GM19452 (cell line): ENCODE data around the gene FGD3.
"Not testable (repeated sequence)": the region's sequence is repeated elsewhere in the genome, so short reads cannot be mapped to it uniquely, and the experiment has no call there.

Experiments used
- ATAC-seq: cut with Tn5 transposase; IDR thresholded peaks from one replicate; pipeline ENCODE4 v1.9.1; 2021; ENCODE audit not compliant: unreplicated experiment

FGD3 gene, protein sequence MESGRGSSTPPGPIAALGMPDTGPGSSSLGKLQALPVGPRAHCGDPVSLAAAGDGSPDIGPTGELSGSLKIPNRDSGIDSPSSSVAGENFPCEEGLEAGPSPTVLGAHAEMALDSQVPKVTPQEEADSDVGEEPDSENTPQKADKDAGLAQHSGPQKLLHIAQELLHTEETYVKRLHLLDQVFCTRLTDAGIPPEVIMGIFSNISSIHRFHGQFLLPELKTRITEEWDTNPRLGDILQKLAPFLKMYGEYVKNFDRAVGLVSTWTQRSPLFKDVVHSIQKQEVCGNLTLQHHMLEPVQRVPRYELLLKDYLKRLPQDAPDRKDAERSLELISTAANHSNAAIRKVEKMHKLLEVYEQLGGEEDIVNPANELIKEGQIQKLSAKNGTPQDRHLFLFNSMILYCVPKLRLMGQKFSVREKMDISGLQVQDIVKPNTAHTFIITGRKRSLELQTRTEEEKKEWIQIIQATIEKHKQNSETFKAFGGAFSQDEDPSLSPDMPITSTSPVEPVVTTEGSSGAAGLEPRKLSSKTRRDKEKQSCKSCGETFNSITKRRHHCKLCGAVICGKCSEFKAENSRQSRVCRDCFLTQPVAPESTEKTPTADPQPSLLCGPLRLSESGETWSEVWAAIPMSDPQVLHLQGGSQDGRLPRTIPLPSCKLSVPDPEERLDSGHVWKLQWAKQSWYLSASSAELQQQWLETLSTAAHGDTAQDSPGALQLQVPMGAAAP

DNA sequence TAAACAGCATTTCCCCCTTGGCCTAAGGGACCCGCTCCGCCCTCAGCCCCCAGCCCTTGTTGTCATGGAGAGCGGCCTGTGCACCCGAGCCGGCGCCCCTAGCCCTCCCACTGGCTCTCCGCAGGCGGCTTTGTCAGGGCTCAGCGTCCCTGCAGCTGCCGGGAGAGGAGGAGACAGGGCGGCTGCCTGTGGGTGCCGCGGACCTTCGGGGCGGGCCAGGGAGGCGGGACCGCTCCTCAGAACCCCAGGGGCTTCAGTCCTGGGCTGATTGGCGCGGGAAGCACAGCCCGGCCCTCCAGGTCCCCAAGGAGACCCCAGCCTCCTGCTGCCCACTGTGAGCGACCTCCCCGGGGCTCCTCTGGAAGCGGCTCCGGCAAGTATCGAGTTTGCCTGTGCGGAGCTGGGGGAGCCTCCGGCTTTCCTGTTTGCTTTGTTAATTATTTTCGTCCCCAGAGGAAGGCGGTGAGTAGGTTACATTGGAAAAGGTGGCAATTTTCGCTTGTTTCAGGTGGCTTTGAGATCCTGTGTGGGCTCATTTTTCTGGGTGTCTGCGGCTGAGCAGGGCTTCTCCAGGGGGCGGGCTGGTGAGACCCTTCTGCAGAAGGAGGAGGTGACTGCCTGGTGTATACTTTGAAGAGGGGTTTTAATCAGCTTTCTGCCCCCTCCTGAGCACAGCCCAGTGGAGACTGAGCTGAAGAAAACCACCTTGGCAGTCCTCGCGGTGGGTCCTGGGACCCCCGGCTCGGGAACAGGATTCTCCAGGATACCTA lies at the start of gene FGD3:
Gene FGD3 (plus strand): TSS at position 256 of the 770 bp plus-strand sequence. CDS start 28,734 bp downstream, outside the sequence.
- ATAC-seq, result no peak

DNA sequence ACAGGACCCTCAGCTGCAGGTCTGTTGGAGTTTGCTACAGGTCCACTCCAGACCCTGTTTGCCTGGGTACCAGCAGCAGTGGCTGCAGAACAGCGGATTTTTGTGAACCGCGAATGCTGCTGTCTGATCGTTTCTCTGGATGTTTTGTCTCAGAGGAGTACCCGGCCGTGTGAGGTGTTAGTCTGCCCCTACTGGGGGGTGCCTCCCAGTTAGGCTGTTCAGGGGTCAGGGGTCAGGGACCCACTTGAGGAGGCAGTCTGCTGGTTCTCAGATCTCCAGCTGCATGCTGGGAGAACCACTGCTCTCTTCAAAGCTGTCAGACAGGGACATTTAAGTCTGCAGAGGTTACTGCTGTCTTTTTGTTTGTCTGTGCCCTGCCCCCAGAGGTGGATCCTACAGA lies 42.2 kb upstream of the FGD3 start:
- not testable (repeated sequence) for ATAC-seq

DNA sequence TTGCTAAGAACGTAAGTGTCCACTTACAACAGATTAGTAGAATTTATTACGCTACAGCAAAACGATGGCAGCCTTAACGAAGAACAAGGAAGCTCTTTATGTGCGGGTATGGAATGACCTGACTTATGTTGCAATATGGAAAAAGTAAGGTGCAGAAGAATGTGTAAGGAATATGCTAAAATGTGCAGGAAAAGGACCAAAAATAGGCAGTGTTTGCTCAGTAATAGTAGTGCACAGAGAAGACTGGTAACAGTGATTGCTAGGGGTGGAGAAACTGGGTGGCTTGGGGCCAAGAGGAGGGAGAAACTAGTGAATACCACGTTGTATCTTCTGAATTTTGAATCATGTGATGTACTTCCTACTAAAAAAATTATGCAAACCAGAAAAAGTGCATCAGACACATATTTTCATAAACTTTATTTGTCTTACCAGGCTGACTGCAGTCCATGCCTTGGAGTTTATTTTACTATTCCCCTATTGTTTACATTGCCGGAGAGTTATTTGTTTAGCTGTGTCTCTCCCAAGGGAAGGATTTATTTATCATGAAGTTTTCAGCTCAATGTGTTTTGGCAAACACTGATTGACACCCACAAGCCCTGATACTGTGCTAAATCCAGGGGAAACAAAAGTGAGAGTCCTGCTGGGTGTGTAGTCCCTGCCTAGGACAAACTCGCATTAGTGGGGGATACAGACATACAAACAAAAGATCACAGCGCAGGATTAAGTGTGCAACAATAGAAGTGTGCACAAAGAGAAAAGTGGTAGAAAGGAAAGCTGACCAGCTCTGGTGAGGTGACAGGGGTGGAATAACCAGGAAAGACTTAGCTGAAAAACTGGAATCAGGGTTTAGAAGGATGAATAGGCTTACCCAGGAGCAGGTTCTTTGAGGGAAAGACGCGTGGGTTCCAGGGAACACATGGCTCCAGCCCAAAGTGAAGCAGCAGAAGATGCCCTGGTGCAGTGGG lies 35.5 kb upstream of the FGD3 start:
- ATAC-seq, result no peak

DNA sequence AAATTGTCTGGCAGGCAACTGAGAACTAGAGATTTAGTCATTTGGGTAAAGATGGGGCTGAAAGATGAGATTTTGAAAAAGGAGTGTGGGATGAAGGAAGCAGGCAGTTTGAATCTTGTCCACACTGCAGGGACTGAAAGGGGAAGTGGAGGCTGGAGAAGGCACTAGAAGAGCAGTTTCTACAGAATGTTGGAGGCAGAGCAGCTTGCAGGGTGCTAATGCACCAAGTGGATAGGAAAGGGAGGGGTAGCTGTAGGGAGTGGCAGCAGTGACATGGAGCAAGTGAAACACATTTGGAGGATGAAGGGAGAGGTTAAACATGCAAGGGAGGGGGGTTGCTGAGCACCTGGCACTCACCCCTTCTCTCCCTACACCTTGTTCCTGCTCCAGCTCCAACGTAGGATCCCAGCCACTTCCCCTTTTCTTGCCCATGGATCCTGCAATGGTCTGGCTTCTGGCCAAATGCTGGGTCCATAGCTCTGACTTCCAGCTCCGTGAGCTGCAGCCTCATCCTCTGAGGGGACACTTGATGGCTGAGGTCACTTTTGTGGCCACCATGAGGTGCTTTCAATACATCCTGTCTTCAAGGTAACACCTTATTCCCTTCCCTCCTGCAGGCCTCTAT lies 30.0 kb upstream of the FGD3 start:
- ATAC-seq, result no peak

DNA sequence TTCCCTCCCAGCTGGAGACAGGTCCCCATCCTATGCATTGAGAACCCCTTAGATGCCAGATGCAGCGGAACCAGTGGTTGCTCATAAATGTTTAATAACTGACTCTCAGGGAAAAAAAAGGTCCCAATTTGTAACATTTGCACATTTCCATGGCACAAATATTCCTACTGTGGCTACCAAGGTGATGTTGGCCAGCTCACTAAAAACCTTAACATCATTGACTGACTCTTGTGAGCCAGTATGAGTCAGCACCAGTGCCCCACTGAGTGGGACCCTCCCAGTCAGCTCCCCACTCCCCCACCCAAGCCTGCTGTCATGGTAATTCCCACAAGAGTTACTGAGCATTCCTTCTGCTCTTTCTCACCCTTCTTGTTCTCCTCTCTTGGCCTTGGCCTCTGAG lies 26.9 kb upstream of the FGD3 start:
- no peak for ATAC-seq

DNA sequence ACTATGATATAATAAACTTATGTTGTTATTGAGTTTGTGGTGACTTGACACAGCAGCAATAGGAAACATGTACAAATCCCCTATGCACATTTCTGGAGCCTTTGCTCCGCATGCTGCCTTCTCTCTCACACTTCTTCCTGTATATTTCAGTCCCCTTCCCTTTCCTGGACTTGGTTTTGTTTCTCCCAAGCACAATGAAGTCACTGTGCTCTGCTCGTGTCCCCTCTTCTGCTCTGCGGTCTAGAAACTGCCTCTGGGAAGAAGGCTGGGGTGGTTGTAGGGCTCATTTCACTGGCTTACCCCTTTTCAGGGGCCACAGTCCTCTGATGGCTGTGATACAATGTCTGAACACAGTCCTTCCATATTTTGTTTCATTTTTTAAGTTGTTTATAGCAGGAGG lies 15.7 kb upstream of the FGD3 start:
- no peak for ATAC-seq

DNA sequence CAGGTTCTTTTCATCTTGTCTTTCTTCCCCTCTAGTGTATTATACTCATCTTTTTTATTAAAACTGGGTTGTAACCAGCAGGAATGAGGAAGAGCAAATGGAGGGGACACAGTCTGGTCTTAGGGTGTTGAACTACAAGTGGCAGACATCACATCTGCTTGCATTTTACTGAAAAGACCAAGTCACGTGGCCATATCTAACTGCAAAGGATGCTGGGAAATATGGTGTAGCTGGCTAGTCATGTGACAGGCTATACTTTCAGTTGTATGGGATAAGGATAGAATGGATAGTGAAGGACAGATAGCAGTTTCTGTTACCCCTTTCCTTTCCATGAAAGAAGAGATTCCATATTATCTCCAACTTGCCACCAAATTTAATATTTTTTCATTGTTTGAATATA lies 13.0 kb upstream of the FGD3 start:
- ATAC-seq, result no peak

DNA sequence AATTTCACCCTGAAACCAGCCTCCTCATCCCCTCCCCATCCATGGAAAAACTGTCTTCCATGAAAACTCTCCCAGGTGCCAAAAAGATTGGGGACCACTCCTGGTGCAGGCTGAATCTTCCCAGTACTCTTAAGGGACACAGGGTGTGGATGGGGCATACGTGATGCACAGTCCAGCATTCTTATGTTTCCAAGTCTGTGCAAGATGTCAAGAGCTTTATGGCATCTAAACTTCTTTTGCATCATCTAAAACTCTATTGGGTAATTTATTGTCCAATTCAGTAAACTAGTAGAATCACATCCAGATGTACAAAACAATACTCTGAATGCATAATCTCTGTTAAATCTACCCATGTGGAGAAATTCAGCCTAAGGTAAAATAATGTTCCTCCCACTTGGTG lies 9.3 kb upstream of the FGD3 start:
- no peak for ATAC-seq

DNA sequence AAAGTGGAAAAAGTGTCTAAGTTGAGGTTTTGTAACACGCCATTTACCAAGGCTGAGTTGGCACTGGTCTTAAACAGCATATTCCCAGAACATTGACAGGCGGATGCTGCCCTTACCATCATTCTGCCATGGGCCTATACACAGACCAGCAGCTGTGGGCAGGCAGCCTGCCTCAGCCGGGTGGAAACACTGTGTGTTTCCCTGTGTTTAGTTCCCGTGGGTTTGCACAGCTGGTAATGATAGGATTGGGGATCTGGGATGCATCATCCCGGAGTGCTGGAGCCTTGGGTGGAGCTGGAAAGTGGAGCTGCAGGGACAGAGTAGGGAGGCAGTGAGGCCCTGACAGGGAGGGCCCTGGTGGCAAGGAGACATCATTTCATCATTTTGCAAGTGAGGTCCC lies 5.5 kb upstream of the FGD3 start:
- ATAC-seq, result no peak

DNA sequence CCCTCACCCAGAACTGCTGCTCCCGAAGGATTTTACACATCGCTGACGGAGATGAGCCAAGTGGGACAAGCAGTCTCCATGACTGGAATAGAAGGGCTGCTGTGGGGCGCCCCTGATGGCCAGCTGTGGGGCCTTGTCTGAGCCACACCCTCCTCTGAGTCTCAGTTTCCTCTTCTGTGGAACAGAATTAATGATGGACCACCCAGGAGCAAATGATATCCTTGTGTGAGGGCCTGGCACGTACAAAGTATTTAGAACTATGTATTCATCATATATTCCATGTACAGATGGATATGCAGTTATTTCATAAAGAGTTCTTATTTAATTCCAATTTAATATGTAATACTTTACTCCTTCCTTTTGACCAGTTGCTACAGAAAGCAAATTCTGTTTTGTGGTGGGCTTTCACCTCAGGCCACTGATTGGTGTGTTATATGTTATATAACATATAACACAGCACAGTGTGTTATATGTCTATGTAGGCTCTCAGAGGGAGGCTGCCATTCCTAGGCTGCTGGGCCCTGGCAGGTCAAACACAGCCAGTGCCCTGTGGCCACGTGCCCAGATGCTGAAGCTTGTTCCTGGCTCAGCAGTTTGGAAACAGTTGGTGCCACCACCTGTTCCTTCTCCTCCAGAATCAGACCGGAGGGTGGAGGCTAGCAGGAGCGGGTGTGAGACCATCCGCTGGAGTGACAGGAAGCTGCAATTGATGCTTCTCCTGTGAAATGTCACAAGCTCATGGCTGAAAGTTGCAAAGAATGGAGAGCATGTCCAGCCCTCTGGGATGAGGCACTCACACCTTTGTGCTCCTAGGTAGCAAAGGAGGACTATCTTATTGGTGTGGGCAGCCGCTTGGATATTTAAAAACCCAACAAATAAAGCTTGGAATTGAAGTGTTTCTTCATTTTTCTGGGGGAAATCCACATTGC lies 4.4 kb upstream of the FGD3 start:
- no peak for ATAC-seq

DNA sequence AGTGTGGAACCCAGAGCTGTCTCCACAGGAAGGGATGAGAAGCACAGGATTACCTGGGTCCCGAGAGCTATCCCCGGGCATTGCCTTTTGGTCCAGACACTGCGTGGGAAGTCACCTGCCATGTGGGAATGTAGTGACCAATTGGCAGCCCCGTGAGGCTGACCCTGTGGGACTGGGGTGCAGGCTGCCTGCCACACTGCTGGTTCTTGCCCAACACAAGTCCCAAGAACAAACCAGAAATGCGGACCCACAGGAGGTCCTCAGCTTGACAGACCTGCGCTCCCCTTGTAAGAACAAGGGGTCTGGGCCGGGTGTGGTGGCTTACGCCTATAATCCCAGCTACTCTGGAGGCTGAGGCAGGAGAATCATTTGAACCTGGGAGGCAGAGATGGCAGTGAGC lies 2.4 kb upstream of the FGD3 start:
- no peak for ATAC-seq

DNA sequence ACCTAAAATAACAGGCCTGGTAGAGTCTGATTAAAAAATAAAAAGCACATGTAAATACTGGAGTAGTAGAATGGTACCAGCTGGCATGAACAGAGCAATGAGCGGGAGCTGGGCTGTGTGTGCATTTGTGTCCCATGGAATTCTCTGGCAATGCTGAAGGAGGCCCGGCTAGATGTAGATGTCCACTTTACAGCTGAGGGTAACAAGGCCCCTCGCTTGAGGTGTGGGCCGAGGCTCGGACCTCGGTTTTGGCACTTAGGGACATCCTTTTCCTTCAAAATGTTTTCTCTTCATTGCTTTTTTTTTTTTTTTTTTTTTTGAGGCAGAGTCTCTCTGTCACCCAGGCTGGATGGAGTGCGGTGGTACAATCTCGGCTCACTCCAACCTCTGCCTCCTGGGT lies 1.5 kb upstream of the FGD3 start:
- no peak for ATAC-seq

DNA sequence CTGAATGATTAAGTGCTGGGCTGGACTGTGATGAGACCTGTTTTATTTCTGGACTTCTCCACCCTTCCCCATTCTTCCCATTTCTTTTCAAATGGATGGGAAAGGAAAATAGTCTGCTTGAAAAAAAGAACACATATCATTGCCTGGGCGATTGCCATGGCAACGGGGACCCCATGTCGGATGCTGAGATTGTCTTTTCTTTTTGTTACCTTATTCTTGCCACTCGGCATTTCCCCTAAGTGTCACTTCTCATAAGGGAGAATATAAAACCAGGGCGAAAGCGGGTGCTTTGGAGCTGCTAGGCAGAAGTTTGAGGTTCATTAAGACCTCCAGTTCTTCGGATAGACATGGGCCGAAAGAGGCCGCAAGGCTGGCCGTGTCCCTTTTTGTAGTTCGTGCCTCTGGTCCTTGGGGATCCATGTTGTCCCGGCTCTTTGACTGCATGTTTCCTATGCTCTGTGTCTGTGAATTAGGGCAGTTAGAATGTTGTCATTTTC lies 763 bp downstream of the FGD3 start:
- no peak for ATAC-seq

DNA sequence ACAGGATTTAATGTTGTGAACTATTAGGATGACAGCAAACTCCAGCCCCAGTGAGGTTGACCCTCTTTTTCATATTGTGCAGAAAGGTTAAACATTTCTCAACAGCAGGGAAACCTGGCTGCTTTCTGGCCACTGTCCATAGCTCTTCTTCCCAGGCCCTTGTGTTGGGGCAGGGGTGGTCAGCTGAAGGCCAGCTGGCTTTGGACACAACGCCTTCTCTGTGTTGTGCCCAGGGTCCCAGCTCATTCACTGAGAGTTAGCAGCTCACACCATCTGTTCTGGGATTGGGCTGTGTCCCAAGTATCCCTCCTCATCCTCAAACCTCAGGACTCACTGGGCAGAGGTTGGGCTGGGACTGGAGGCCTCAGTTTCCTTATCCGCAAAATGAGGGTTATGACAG lies 1.3 kb downstream of the FGD3 start:
- ATAC-seq, result no peak

DNA sequence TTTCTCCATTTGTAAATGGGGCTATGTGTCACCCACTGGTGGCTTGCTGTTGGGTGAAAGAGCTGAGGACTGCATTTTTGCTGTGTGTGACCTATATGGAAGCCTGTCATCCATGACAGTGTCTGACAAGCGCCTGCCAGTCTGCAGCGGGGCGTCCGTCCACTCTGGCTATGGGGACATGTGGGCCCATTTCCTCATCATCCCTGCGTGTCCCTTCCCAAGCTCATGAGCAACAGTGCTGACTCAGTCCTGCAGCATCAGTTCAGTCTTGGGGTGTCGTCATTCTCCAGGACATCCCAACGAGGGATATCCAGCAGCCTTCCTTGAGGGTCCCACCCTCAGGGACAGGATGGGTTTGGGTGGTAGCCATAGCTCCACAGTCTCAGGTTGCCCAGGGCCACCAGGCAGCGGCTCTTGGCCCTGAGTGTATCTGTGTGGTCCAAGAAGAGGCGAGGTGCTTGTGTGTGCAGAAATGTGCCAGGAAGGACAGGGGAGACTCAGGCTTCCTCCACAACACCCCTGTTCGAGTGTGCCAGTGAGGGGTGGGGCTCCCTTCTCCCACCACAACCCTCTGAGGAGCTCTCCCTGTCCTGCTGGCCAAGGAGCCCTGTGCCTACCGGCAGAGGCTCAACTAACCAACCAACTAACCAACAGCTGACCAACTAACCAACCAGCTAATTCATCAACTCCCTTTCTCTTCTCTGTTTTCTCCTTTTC lies 2.1 kb downstream of the FGD3 start:
- no peak for ATAC-seq

DNA sequence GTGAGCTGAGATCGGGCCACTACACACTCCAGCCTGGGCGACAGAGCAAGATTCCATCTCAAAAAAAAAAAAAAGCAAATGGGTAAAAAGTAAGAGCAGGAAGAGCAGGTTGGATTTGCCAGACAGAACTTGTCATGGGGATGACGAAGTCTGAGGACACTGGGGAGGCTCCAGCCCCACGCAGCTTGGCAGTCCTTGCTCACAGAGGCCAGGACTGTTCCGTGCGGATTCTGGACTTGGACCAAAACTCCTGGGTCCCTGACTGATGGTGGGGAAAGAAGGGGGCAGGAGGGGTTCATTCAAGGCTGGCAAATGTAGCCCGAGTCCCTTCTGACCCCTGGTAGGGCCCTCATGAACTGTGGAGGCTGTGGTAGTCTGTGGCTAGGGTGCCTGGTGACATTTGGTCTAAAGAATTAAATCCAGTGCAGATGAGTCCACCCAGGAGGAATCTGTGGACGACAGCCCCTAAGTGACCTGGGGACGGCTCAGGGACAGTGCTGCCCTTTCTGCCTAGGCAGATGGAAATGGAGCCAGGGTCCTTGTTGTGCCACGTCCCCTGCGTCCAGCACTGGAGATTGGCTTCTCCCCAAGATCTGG lies 3.1 kb downstream of the FGD3 start:
- no peak for ATAC-seq

DNA sequence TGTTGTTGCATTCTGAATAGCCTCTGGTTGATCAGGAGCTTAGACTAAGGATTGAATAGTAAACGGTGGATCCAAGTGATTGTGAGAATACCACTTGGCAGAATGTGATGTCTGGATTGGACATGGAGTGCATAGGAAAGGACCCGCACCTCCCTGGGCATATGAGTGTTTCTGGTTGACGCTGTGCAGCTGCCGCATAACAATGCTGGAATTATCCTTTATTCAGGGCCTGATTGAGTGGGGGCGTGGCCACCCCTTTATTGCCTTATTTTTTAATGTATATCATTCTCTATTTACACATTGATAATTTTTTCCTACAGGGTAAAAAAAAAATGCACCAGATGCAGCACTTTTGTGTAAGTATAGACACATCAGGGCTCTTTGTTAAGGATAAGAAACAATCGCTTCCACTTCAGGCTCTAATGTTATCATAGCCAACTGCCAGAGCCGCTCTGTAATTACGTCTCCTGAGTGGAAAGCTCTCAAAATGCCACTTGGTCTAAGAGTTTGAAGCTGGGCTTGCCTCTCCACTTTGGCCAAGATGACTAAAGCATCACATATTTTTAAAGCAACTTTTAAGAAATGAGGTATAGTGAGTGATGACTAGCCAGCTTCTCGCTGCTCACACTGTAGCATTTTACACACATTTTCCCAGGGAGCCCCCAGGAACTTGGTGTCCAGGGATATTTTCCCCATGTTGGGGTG lies 5.7 kb downstream of the FGD3 start:
- ATAC-seq, result no peak
